ENCODE measurements around the gene CAMK1G.

Gene CAMK1G

DNA sequence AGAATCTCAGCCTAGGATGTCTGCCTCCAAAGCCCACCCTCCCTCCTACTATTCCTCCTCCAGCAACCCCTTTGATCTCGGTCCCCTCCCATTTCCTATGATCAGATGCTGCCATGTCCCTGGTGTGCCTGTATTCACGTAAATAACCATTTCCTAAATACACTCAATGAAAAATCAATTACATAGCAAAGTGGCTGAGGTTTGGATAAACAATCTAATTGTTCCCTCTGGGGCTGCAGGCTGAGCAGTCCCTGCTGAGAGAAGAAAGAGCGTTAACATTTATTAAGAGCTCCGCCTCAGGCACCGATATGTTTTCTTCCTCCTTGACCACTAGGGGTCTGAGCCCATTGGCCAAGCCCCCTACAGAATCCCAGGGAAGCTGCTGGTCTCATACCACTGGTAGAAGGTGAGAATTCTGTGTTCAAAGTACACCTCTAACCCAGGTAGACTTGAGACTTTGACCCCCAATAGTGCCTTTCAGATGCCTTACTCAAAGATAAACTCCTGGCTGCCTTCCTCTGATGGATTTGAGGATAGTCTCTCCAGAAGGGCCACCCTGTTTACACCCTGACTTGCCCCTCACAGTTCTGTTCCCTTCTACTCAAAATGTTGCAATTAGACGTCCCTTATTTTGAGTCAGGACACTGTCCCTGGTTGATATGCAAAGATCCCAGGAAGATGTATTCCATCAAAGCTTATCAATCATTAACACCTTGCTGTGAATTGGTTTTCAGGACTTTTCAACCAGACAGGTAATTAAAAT, 33.9 kb upstream of the CAMK1G start:
- TF ChIP-seq SIN3A (IDR thresholded peaks at IDR 0.05; ENCODE audit: borderline replicate concordance, insufficient read depth, low read length) (no peak), REST (IDR thresholded peaks at IDR 0.05; ENCODE audit: insufficient read depth in 1 of 2, low read depth in 2 of 2, low read length in 2 of 2) (no peak), POLR2AphosphoS5 (IDR thresholded peaks at IDR 0.05; ENCODE audit: low read depth, low read length) (no peak)

GRCh38 chr1:209550519-209550918, 33.0 kb upstream of the CAMK1G start:
- no peak for TF ChIP-seq TAF1 (IDR thresholded peaks at IDR 0.05; ENCODE audit: borderline replicate concordance, insufficient read depth, low read length)
- no peak for TF ChIP-seq POLR2AphosphoS5 (IDR thresholded peaks at IDR 0.05; ENCODE audit: low read depth, low read length)
- TF ChIP-seq FOXP2 (optimal IDR thresholded peaks at IDR 0.05; ENCODE audit: borderline replicate concordance, extremely low read depth, extremely low read length, insufficient read depth): no peak
- TF ChIP-seq SIN3A (IDR thresholded peaks at IDR 0.05; ENCODE audit: borderline replicate concordance, insufficient read depth, low read length): no peak
- no peak for TF ChIP-seq REST (IDR thresholded peaks at IDR 0.05; ENCODE audit: insufficient read depth in 1 of 2, low read depth in 2 of 2, low read length in 2 of 2)

DNA sequence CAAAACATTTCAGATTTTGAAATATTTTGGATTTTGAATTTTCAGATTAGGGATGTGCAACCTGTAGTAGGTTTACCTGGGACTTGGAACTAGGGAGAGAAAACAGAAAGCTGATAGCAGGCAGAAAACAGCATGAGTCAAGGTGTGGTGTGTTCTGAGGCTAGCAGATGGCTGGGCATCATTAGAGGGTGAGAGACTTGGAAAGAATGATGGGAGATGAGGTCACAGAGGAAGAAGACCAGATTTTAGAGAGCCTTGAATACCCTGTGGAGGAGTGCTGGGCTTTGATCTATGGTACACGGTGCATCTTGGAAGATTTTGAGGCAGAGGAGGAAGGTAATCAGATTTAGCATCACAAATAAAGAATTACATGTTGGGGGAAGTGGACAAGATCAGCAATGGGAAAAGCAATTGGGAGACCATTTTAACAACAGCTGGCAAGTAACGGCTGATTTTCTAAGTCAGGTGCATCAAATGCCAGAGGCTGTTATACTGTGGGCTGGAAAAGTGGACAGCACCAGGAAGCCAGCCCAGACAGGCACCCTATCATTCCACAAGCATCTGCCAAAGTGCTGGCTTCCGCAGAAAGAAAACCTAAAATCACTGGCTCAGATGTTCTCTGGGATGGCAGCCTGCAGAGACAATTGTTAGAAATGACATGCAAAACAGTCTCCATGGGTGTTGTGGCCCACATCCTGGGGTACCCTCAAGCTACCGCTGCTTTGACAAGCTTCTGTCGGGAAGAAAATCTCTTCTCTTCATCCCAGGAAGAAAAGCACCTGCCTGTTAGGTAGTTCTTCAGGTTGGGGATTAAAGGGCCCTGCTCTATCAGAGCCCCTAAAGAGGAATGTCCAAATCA, 30.9 kb upstream of the CAMK1G start:
- no peak for TF ChIP-seq TAF1 (IDR thresholded peaks at IDR 0.05; ENCODE audit: borderline replicate concordance, insufficient read depth, low read length)
- TF ChIP-seq POLR2AphosphoS5 (IDR thresholded peaks at IDR 0.05; ENCODE audit: low read depth, low read length): no peak
- TF ChIP-seq FOXP2 (optimal IDR thresholded peaks at IDR 0.05; ENCODE audit: borderline replicate concordance, extremely low read depth, extremely low read length, insufficient read depth): no peak
- TF ChIP-seq SIN3A (IDR thresholded peaks at IDR 0.05; ENCODE audit: borderline replicate concordance, insufficient read depth, low read length): no peak
- TF ChIP-seq REST (IDR thresholded peaks at IDR 0.05; ENCODE audit: insufficient read depth in 1 of 2, low read depth in 2 of 2, low read length in 2 of 2): no peak

DNA sequence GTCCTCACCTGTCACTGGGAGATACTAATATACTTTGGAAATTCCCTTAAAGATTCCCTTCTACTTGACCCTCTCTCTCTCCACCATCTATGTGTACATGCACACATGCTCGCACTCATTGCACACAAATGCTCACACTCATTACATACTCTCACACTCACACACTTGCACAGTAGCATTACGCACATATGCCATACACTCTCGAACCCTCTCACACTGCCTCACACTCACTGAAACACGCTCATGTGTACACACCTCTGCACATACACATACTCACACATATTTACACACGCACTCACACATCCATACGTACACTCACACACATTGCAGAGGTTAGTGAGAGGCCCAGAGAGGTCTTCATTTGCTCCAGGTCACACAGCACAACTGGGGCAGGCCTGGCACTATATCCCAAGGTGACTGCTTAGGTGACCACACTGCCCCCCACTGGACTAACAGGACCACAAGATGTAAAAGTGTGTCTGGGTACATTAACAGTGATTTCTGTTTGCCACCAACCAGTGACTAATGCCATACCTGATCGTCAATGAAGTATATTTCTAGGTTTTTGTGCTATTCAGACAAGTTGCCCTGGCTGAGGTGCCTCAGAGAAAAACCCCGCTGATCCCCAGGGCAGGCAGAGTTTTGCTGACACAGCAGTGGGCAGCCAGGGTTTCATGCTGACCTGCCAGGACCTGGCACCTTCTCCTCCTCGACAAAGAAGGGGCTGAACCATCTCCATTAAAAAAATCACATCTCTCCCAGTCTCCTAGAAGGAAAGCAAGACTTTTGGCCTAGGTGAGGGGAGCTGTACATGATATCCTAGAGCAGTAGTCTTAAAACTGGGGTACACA, 28.5 kb upstream of the CAMK1G start:
- TF ChIP-seq REST (IDR thresholded peaks at IDR 0.05; ENCODE audit: insufficient read depth in 1 of 2, low read depth in 2 of 2, low read length in 2 of 2) (no peak), SIN3A (IDR thresholded peaks at IDR 0.05; ENCODE audit: borderline replicate concordance, insufficient read depth, low read length) (no peak), POLR2AphosphoS5 (IDR thresholded peaks at IDR 0.05; ENCODE audit: low read depth, low read length) (no peak), FOXP2 (optimal IDR thresholded peaks at IDR 0.05; ENCODE audit: borderline replicate concordance, extremely low read depth, extremely low read length, insufficient read depth) (no peak), TAF1 (IDR thresholded peaks at IDR 0.05; ENCODE audit: borderline replicate concordance, insufficient read depth, low read length) (no peak)
